H9 (cell line): ENCODE results near the gene TNFRSF18. TPM values are rescaled to one million over a fixed set of nuclear protein-coding genes. Genes with fewer than 3 reads are reported as not detected.

Source experiments
- DNase-seq: peaks from one replicate; pipeline ENCODE4 v3.0.0-alpha.2; 2017
- H2AFZ ChIP-seq: one replicate; pipeline ENCODE4 v1.6.1; 2013; ENCODE audit warnings: mild to moderate bottlenecking, low read length, control low read depth, moderate library complexity
- H2AK5ac ChIP-seq: 2 replicates; pipeline ENCODE4 v1.6.1; 2013; ENCODE audit warnings: low read length, control low read depth, mixed read lengths; ENCODE audit not compliant: insufficient read length
- H2BK120ac ChIP-seq: one replicate; pipeline ENCODE4 v1.6.1; 2013; ENCODE audit warnings: low read depth, mild to moderate bottlenecking, low read length, control low read depth, inconsistent platforms; ENCODE audit not compliant: poor library complexity, severe bottlenecking
- H2BK12ac ChIP-seq: 2 replicates; pipeline ENCODE4 v1.6.1; 2013; ENCODE audit warnings: low read length, control low read depth, mixed read lengths, low read depth; ENCODE audit not compliant: insufficient read length
- H2BK15ac ChIP-seq: 2 replicates; pipeline ENCODE4 v1.6.1; 2013; ENCODE audit warnings: low read depth, low read length, control low read depth
- H2BK20ac ChIP-seq: one replicate; pipeline ENCODE4 v1.6.1; 2013; ENCODE audit warnings: low read depth, mild to moderate bottlenecking, low read length, control low read depth, inconsistent platforms; ENCODE audit not compliant: poor library complexity, severe bottlenecking
- H2BK5ac ChIP-seq: 2 replicates; pipeline ENCODE4 v1.6.1; 2013; ENCODE audit warnings: low read length, control low read depth, mixed read lengths; ENCODE audit not compliant: insufficient read length
- H3K14ac ChIP-seq: 2 replicates; pipeline ENCODE4 v1.6.1; 2013; ENCODE audit warnings: low read length, control low read depth; ENCODE audit not compliant: insufficient read depth
- H3K18ac ChIP-seq: 2 replicates; pipeline ENCODE4 v1.6.1; 2013; ENCODE audit warnings: low read depth, mild to moderate bottlenecking, mixed read lengths, low read length, control low read depth; ENCODE audit not compliant: insufficient read length
- H3K23ac ChIP-seq: 2 replicates; pipeline ENCODE4 v1.6.1; 2013; ENCODE audit warnings: low read length, control low read depth, mixed read lengths, low read depth; ENCODE audit not compliant: insufficient read length
- H3K23me2 ChIP-seq: 2 replicates; pipeline ENCODE4 v1.6.1; 2013; ENCODE audit warnings: low read depth, mild to moderate bottlenecking, mixed read lengths, low read length, control low read depth; ENCODE audit not compliant: insufficient read length, poor library complexity, severe bottlenecking
- H3K27ac ChIP-seq: 2 replicates; pipeline ENCODE4 v1.5.1; 2013; ENCODE audit warnings: low read length, control low read depth, mixed read lengths, low read depth; ENCODE audit not compliant: insufficient read length
- H3K27me3 ChIP-seq: 2 replicates; pipeline ENCODE4 v1.6.1; 2013; ENCODE audit warnings: low read length, control low read depth, inconsistent platforms; ENCODE audit not compliant: insufficient read depth
- H3K4ac ChIP-seq: 2 replicates; pipeline ENCODE4 v1.6.1; 2013; ENCODE audit warnings: low read depth, mild to moderate bottlenecking, control low read depth, inconsistent platforms, low read length, moderate library complexity
- H3K4me1 ChIP-seq: 2 replicates; pipeline ENCODE4 v1.6.1; 2013; ENCODE audit warnings: low read length, control low read depth, inconsistent platforms; ENCODE audit not compliant: insufficient read depth
- H3K4me2 ChIP-seq: 2 replicates; pipeline ENCODE4 v1.6.1; 2013; ENCODE audit warnings: low read length, control low read depth, mixed read lengths; ENCODE audit not compliant: insufficient read length, insufficient read depth
- H3K56ac ChIP-seq: 2 replicates; pipeline ENCODE4 v1.6.1; 2013; ENCODE audit warnings: low read depth, mild to moderate bottlenecking, mixed read lengths, low read length, control low read depth; ENCODE audit not compliant: insufficient read length
- H3K79me1 ChIP-seq: 2 replicates; pipeline ENCODE4 v1.6.1; 2013; ENCODE audit warnings: low read depth, mild to moderate bottlenecking, moderate library complexity, low read length, control low read depth, inconsistent platforms; ENCODE audit not compliant: insufficient read depth, poor library complexity, severe bottlenecking
- H3K79me2 ChIP-seq: 2 replicates; pipeline ENCODE4 v1.6.1; 2013; ENCODE audit warnings: low read length, control low read depth, inconsistent platforms; ENCODE audit not compliant: insufficient read depth
- H3K9ac ChIP-seq: 2 replicates; pipeline ENCODE4 v1.6.1; 2013; ENCODE audit warnings: low read length, control low read depth, mixed read lengths; ENCODE audit not compliant: insufficient read length; ENCODE audit errors: extremely low read depth
- H3K9me3 ChIP-seq: one replicate; pipeline ENCODE4 v1.6.1; 2013; ENCODE audit warnings: low read depth, low read length, inconsistent platforms; ENCODE audit not compliant: control insufficient read depth
- H3T11ph ChIP-seq: one replicate; pipeline ENCODE4 v1.6.1; 2013; ENCODE audit warnings: mild to moderate bottlenecking, low read length, control low read depth, inconsistent platforms
- H4K20me1 ChIP-seq: one replicate; pipeline ENCODE4 v1.6.1; 2013; ENCODE audit not compliant: control insufficient read depth, insufficient read length, insufficient read depth
- H4K5ac ChIP-seq: 2 replicates; pipeline ENCODE4 v1.6.1; 2013; ENCODE audit warnings: low read depth, mild to moderate bottlenecking, mixed read lengths, low read length, control low read depth; ENCODE audit not compliant: insufficient read length
- H4K8ac ChIP-seq: replicated peaks from 2 replicates; pipeline ENCODE4 v1.6.1; 2013; ENCODE audit warnings: low read length, control low read depth, mixed read lengths, low read depth; ENCODE audit not compliant: insufficient read length
- H4K91ac ChIP-seq: 2 replicates; pipeline ENCODE4 v1.6.1; 2013; ENCODE audit warnings: low read depth, mild to moderate bottlenecking, moderate library complexity, mixed read lengths, low read length, control low read depth; ENCODE audit not compliant: insufficient read length
- H3K27ac Mint-ChIP-seq, 3 experiments: 2 replicates in 2 of 3; 3 replicates in 1 of 3; pipeline ENCODE4 v1.8.0; 2020 to 2021; ENCODE audit warnings: mixed read lengths in 3 of 3, mild to moderate bottlenecking in 1 of 3, moderate library complexity in 1 of 3
- H3K27me3 Mint-ChIP-seq: 2 replicates; pipeline ENCODE4 v1.8.0; 2021; ENCODE audit warnings: low read depth, mild to moderate bottlenecking, moderate library complexity, mixed read lengths
- H3K36me3 Mint-ChIP-seq, 3 experiments: 2 replicates in 2 of 3; 3 replicates in 1 of 3; pipeline ENCODE4 v1.8.0; 2020 to 2021; ENCODE audit warnings: low read depth in 3 of 3, mixed read lengths in 3 of 3; ENCODE audit not compliant: insufficient read depth in 1 of 3
- H3K4me1 Mint-ChIP-seq, 2 experiments: 2 replicates each; pipeline ENCODE4 v1.8.0; 2020; ENCODE audit warnings: mixed read lengths in 2 of 2
- H3K4me3 Mint-ChIP-seq, 2 experiments: 2 replicates in 1 of 2; 3 replicates in 1 of 2; pipeline ENCODE4 v1.8.0; 2020 to 2021; ENCODE audit warnings: mild to moderate bottlenecking in 2 of 2, mixed read lengths in 2 of 2, moderate library complexity in 1 of 2
- H3K9me3 Mint-ChIP-seq, 2 experiments: 2 replicates in 1 of 2; 3 replicates in 1 of 2; pipeline ENCODE4 v1.8.0; 2020; ENCODE audit warnings: mild to moderate bottlenecking in 2 of 2, mixed read lengths in 2 of 2, moderate library complexity in 1 of 2
- CTCF ChIP-seq: fragments of 200-600 bp; sonication (generic); conservative IDR thresholded peaks from 3 replicates; pipeline ENCODE4 v1.8.0; 2021; ENCODE audit warnings: antibody characterized with exemption, mild to moderate bottlenecking
- WGBS: extraction: QIAGEN DNeasy Blood & Tissue Kit; methylation state at CpG from one replicate; pipeline ENCODE4 v1.1.7; 2013; ENCODE audit warnings: missing lambda C conversion rate, low lambda C conversion rate, mixed read lengths; ENCODE audit not compliant: insufficient read length; ENCODE audit errors: extremely low coverage; 5-methylcytosine and 5-hydroxymethylcytosine counted together
- total RNA-seq: library from RNA; stranded (reverse); gene quantifications from 2 replicates; pipeline ENCODE4 v1.2.1, GENCODE V29; 2021

Gene TNFRSF18
- total RNA-seq, 1 experiment from 2014 or later = 2.0 TPM

DNA sequence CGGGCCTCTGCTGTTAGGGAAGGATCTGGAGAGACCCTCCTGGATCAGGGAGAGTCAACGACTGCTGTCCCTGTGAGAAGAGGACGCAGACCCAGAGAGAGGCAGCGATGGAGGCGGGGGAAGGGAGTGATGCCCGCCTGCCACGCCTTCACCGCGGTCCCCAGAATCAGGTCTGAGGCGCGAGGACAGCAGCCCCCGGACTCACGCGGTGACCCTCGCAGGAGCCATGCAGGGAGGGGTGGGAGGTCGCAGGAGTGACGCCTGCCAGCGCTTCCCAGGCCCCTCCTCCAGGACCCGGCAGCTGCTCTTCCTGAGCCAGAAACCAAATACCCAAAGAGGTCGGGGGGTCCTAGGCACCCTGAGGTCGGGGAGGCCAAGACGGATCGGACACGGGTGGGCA is 13.8 kb upstream of the TNFRSF18 start:
- Histone ChIP-seq H3K4ac (no peak overlapping the region), H2AFZ (no peak overlapping the region)
- peaks cover 0 to 4% of the 10 kb centered on the region in 2 experiments; a peak in 1 of 4 replicates for H3K4me1 Mint-ChIP-seq

More for the DNA sequence above, 13.8 kb upstream of the TNFRSF18 start:
- Histone ChIP-seq H3K4me1 (no peaks in the 10 kb centered on the region), H2BK20ac (no peak overlapping the region), H2BK5ac (no peak overlapping the region), H3K79me2 (no peaks in the 10 kb centered on the region), H3K9ac (no peak overlapping the region), H3K14ac (no peak overlapping the region), H2AK5ac (no peak overlapping the region), H3K9me3 (no peaks in the 10 kb centered on the region), H4K20me1 (no peaks in the 10 kb centered on the region), H3K23ac (no peak overlapping the region), H4K5ac (no peak overlapping the region), H3K4me2 (no peak overlapping the region), H3K18ac (no peak overlapping the region), H2BK120ac (no peak overlapping the region), H3K56ac (no peak overlapping the region), H2BK15ac (no peak overlapping the region), H3K27ac (no peak overlapping the region), H4K91ac (no peak overlapping the region), H3K27me3 (no peaks in the 10 kb centered on the region), H3K79me1 (no peaks in the 10 kb centered on the region), H4K8ac (no peak overlapping the region), H2BK12ac (no peak overlapping the region), H3K23me2 (no peaks in the 10 kb centered on the region), H3T11ph (no peak overlapping the region)
- H3K27ac Mint-ChIP-seq = peak overlapping the region in 1 of 3 experiments; percentile 31; a peak in 2 of 7 replicates
- peaks cover 23 to 56% (median 42%) of the 10 kb centered on the region in 3 experiments for H3K36me3 Mint-ChIP-seq
- no peak for DNase-seq
- no peak overlapping the region for H3K4me3 Mint-ChIP-seq
- H3K27me3 Mint-ChIP-seq = no peaks in the 10 kb centered on the region; the same call in 1 of the 2 replicates
- no CpG with 5 or more reads among the region's 24 CpGs for WGBS
- H3K9me3 Mint-ChIP-seq = no peaks in the 10 kb centered on the region; a peak in 1 of 5 replicates
- no peak for TF ChIP-seq CTCF
